HCT116 (cell line): ENCODE data around the gene ATG2B. TPM values are rescaled to one million over a fixed set of nuclear protein-coding genes. Genes with fewer than 3 reads are reported as not detected.

Experiments used
- ATAC-seq: fragments of 200-7000 bp; cut with Tn5 transposase; 2 replicates; pipeline ENCODE4 v1.9.1; 2020; ENCODE audit warnings: mild to moderate bottlenecking, moderate library complexity
- BruUV-seq: library from RNA; stranded (reverse); fragments of 400-500 nt; replicated peaks from 2 replicates; lab custom pipeline; 2021; lab: Mats Ljungman, UMichigan
- CTCF ChIA-PET: fragments of 300-600 bp; sonication (Branson Sonifier 250); formaldehyde crosslinking; loops from one replicate; lab custom pipeline; 2021; ENCODE audit warnings: antibody characterized with exemption; lab: Charles Lee
- POLR2A ChIA-PET: fragments of 300-600, 350-600 bp; sonication (Branson Sonifier 250); formaldehyde crosslinking; loops from one replicate; lab custom pipeline; 2021; ENCODE audit warnings: antibody characterized with exemption; lab: Charles Lee
- RAD21 ChIA-PET, 2 experiments: fragments of 300-600 bp; sonication (Branson Sonifier 250); formaldehyde crosslinking; loops; one replicate each; lab custom pipeline; 2023; ENCODE audit warnings: low total read pairs in 2 of 2; ENCODE audit not compliant: uncharacterized antibody in 2 of 2, unreplicated experiment in 2 of 2, low non-redundant PET in 1 of 2; lab: Charles Lee
- DNase-seq: peaks from one replicate; pipeline ENCODE4 v3.0.0-alpha.2; 2010; ENCODE audit warnings: low read depth, low spot score
- H2AFZ ChIP-seq: fragments of 200-600 bp; shearing (Covaris generic), sonication (generic); 2 replicates; pipeline ENCODE4 v1.6.1; 2017; ENCODE audit warnings: low read depth, mixed run types, mixed read lengths, antibody characterized with exemption, low read length; ENCODE audit not compliant: poor library complexity, severe bottlenecking
- H3K27ac ChIP-seq: 2 replicates; pipeline ENCODE4 v1.5.1; 2012; ENCODE audit warnings: low read depth, low read length
- H3K27me3 ChIP-seq: fragments of 200-600 bp; sonication (generic); 2 replicates; pipeline ENCODE4 v1.6.1; 2016; ENCODE audit warnings: mixed run types, low read length, mixed read lengths; ENCODE audit not compliant: insufficient read depth
- H3K36me3 ChIP-seq, 2 experiments: fragments of 200-500 bp in 1 of 2; fragments of 200-600 bp in 1 of 2; sonication (Bioruptor generic) in 1 of 2; sonication (generic) in 1 of 2; 2 replicates each; pipeline versions ENCODE4 v1.5.1 to v1.6.1; 2014 to 2016; ENCODE audit warnings: low read length in 2 of 2, inconsistent platforms in 1 of 2, mixed read lengths in 1 of 2, mixed run types in 1 of 2; ENCODE audit not compliant: insufficient read depth in 2 of 2, control insufficient read depth in 1 of 2
- H3K4me1 ChIP-seq, 2 experiments: fragments of 200-600 bp in 1 of 2; sonication (generic) in 1 of 2; 2 replicates each; pipeline versions ENCODE4 v1.5.1 to v1.6.1; 2012 to 2017; ENCODE audit warnings: low read length in 2 of 2, inconsistent platforms in 1 of 2, mild to moderate bottlenecking in 1 of 2, mixed read lengths in 1 of 2, mixed run types in 1 of 2, moderate library complexity in 1 of 2; ENCODE audit not compliant: insufficient read depth in 2 of 2, control insufficient read depth in 1 of 2
- H3K4me2 ChIP-seq: fragments of 200-600 bp; sonication (generic); 2 replicates; pipeline ENCODE4 v1.6.1; 2017; ENCODE audit warnings: mixed run types, low read length, mixed read lengths
- H3K4me3 ChIP-seq, 2 experiments: fragments of 200-600 bp in 1 of 2; sonication (generic) in 1 of 2; replicated peaks in 1 of 2; 2 replicates each; pipeline ENCODE4 v1.5.1; 2011 to 2016; ENCODE audit warnings: low read length in 2 of 2, control low read depth in 1 of 2, low read depth in 1 of 2, mild to moderate bottlenecking in 1 of 2, mixed read lengths in 1 of 2, mixed run types in 1 of 2
- H3K79me2 ChIP-seq: fragments of 200-600 bp; sonication (generic); 2 replicates; pipeline ENCODE4 v1.6.1; 2017; ENCODE audit warnings: mild to moderate bottlenecking, mixed run types, low read length, moderate library complexity, mixed read lengths; ENCODE audit not compliant: insufficient read depth
- H3K9ac ChIP-seq: fragments of 200-600 bp; sonication (generic); 2 replicates; pipeline ENCODE4 v1.6.1; 2016; ENCODE audit warnings: low read length, mixed read lengths
- H3K9me2 ChIP-seq: fragments of 200-600 bp; sonication (generic), shearing (Covaris generic); 2 replicates; pipeline ENCODE4 v1.6.1; 2017; ENCODE audit warnings: mixed run types, mild to moderate bottlenecking, moderate library complexity; ENCODE audit not compliant: insufficient read depth
- H3K9me3 ChIP-seq, 2 experiments: fragments of 200-500 bp in 1 of 2; fragments of 200-600 bp in 1 of 2; sonication (Bioruptor generic) in 1 of 2; sonication (generic) in 1 of 2; 2 replicates each; pipeline ENCODE4 v1.6.1; 2014 to 2017; ENCODE audit warnings: low read length in 2 of 2, mixed read lengths in 2 of 2, inconsistent platforms in 1 of 2, low read depth in 1 of 2, mild to moderate bottlenecking in 1 of 2, mixed run types in 1 of 2, moderate library complexity in 1 of 2; ENCODE audit not compliant: control insufficient read depth in 1 of 2, insufficient read depth in 1 of 2
- H4K20me1 ChIP-seq: fragments of 200-600 bp; sonication (generic), shearing (Covaris generic); 2 replicates; pipeline ENCODE4 v1.6.1; 2017; ENCODE audit warnings: mixed run types, mild to moderate bottlenecking, moderate library complexity; ENCODE audit not compliant: insufficient read depth
- CBX3 ChIP-seq: IDR thresholded peaks from 2 replicates; pipeline ENCODE4 v1.6.1; 2012; ENCODE audit warnings: low read depth
- CEBPB ChIP-seq: IDR thresholded peaks from 2 replicates; pipeline ENCODE4 v1.6.1; 2012; ENCODE audit warnings: low read depth
- EGR1 ChIP-seq: IDR thresholded peaks from 2 replicates; pipeline ENCODE4 v1.6.1; 2012; ENCODE audit warnings: low read depth
- ELF1 ChIP-seq: IDR thresholded peaks from 2 replicates; pipeline ENCODE4 v1.6.1; 2012; ENCODE audit warnings: low read depth, borderline replicate concordance
- EZH2 ChIP-seq: fragments of 200-600 bp; sonication (generic); IDR thresholded peaks from 2 replicates; pipeline ENCODE4 v1.6.1; 2017; ENCODE audit warnings: antibody characterized with exemption, mixed run types
- EZH2phosphoT487 ChIP-seq: fragments of 200-600 bp; IDR thresholded peaks from 2 replicates; pipeline ENCODE4 v1.6.1; 2018; ENCODE audit warnings: antibody characterized with exemption, borderline replicate concordance
- POLR2A ChIP-seq: IDR thresholded peaks from 2 replicates; pipeline ENCODE4 v1.7.0; 2011; ENCODE audit warnings: borderline replicate concordance; ENCODE audit not compliant: insufficient read depth, insufficient read length; ENCODE audit errors: extremely low read depth
- SIN3A ChIP-seq: IDR thresholded peaks from 2 replicates; pipeline ENCODE4 v1.6.1; 2012; ENCODE audit warnings: low read depth
- SP1 ChIP-seq: IDR thresholded peaks from 2 replicates; pipeline ENCODE4 v1.6.1; 2012; ENCODE audit warnings: low read depth
- SRF ChIP-seq: IDR thresholded peaks from 2 replicates; pipeline ENCODE4 v1.6.1; 2012; ENCODE audit warnings: low read depth
- TCF7L2 ChIP-seq: IDR thresholded peaks from 2 replicates; pipeline ENCODE4 v1.7.0; 2011; ENCODE audit warnings: borderline replicate concordance, inconsistent platforms; ENCODE audit not compliant: insufficient read depth, insufficient read length; ENCODE audit errors: extremely low read depth
- YY1 ChIP-seq: IDR thresholded peaks from 2 replicates; pipeline ENCODE4 v1.6.1; 2011; ENCODE audit warnings: low read length, low read depth, moderate library complexity, mild to moderate bottlenecking; ENCODE audit not compliant: insufficient replicate concordance; ENCODE audit errors: extremely low read depth
- ZFX ChIP-seq: fragments of 450-650 bp; IDR thresholded peaks from 2 replicates; pipeline ENCODE4 v1.6.1; 2017
- ZNF274 ChIP-seq: fragments of 200-500 bp; sonication (Bioruptor generic); IDR thresholded peaks from 2 replicates; pipeline ENCODE4 v1.6.1; 2014; ENCODE audit warnings: mild to moderate bottlenecking, low read depth, low read length, inconsistent platforms
- intact Hi-C: fragments of 100-400 bp; cut with micrococcal nuclease; formaldehyde crosslinking; loops from 2 replicates; pipeline ENCODE4 v1.10.0; 2022
- total RNA-seq: library from RNA; stranded (reverse); gene quantifications from one replicate; pipeline ENCODE4 v1.2.1, GENCODE V29; 2021; ENCODE audit not compliant: unreplicated experiment
- TF ChIP-seq, protein P1 (sequence below): IDR thresholded peaks from 2 replicates; pipeline ENCODE4 v1.6.1; 2012; ENCODE audit warnings: low read depth
- TF ChIP-seq, protein P2 (sequence below): IDR thresholded peaks from 2 replicates; pipeline ENCODE4 v1.6.1; 2012
- TF ChIP-seq, protein P3 (sequence below), 3 experiments: fragments of 200-600 bp in 1 of 3; sonication (generic) in 1 of 3; IDR thresholded peaks in 2 of 3; conservative IDR thresholded peaks in 1 of 3; 2 replicates each; pipeline ENCODE4 v1.5.1; 2012 to 2017; ENCODE audit warnings: low read depth in 2 of 3, low read length in 2 of 3, antibody characterized with exemption in 1 of 3, borderline replicate concordance in 1 of 3, control low read depth in 1 of 3, mild to moderate bottlenecking in 1 of 3, mixed read lengths in 1 of 3, mixed run types in 1 of 3, moderate library complexity in 1 of 3; ENCODE audit not compliant: insufficient read depth in 1 of 3

ATG2B gene
- total RNA-seq, 1 experiment from 2014 or later: 6.4 TPM

- TF ChIP-seq, protein P1, sequence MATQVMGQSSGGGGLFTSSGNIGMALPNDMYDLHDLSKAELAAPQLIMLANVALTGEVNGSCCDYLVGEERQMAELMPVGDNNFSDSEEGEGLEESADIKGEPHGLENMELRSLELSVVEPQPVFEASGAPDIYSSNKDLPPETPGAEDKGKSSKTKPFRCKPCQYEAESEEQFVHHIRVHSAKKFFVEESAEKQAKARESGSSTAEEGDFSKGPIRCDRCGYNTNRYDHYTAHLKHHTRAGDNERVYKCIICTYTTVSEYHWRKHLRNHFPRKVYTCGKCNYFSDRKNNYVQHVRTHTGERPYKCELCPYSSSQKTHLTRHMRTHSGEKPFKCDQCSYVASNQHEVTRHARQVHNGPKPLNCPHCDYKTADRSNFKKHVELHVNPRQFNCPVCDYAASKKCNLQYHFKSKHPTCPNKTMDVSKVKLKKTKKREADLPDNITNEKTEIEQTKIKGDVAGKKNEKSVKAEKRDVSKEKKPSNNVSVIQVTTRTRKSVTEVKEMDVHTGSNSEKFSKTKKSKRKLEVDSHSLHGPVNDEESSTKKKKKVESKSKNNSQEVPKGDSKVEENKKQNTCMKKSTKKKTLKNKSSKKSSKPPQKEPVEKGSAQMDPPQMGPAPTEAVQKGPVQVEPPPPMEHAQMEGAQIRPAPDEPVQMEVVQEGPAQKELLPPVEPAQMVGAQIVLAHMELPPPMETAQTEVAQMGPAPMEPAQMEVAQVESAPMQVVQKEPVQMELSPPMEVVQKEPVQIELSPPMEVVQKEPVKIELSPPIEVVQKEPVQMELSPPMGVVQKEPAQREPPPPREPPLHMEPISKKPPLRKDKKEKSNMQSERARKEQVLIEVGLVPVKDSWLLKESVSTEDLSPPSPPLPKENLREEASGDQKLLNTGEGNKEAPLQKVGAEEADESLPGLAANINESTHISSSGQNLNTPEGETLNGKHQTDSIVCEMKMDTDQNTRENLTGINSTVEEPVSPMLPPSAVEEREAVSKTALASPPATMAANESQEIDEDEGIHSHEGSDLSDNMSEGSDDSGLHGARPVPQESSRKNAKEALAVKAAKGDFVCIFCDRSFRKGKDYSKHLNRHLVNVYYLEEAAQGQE: no peak
- no peak for TF ChIP-seq EZH2
- no peak for TF ChIP-seq SP1
- TF ChIP-seq, protein P2, sequence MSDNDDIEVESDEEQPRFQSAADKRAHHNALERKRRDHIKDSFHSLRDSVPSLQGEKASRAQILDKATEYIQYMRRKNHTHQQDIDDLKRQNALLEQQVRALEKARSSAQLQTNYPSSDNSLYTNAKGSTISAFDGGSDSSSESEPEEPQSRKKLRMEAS: no peak
These were observed 10.4 kb upstream of the ATG2B start (continued) for GRCh38 chr14:96373538-96373937.

DNA sequence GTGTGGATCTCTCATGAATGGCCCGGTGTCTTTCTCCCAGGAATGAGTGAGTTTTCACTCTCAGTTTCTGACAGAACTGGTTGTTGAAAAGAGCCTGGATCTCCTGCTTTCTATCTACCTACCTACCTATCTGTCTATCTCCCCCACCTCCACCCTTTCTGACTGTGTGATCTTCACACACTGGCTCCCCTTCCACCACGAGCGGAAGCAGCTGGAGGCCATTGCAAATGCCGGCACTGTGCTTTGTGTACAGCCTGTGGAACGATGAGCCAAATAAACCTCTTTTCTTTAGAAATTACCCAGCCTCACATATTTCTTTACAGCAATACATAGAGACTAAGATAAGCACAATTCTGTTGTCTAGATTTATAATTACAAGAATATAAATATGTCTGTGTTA, 7.4 kb upstream of the ATG2B start:
- intact Hi-C loops: no loop called here
- Histone ChIP-seq H3K27me3 (no peaks in the 10 kb centered on the region), H3K9me3 (no peaks in the 10 kb centered on the region), H3K27ac (no peak overlapping the region), H3K79me2 (peaks cover 31% of the 10 kb centered on the region), H3K4me1 (peaks cover 0 to 7% of the 10 kb centered on the region in 2 experiments; a peak in 1 of 4 replicates), H3K36me3 (no peaks in the 10 kb centered on the region), H3K4me3 (no peak overlapping the region), H3K9ac (no peak overlapping the region), H3K4me2 (no peak overlapping the region), H2AFZ (no peak overlapping the region), H3K9me2 (no peaks in the 10 kb centered on the region), H4K20me1 (no peaks in the 10 kb centered on the region)
- DNase-seq (no peak), ATAC-seq (no peak)
- BruUV-seq: no TSS peak
- POLR2A ChIA-PET: no interaction called here
- CTCF ChIA-PET: no interaction called here
- RAD21 ChIA-PET: no interaction called here
- TF ChIP-seq SIN3A (no peak), EZH2phosphoT487 (no peak), SRF (no peak), CEBPB (no peak), YY1 (no peak), ELF1 (no peak), ZFX (no peak), TCF7L2 (no peak), POLR2A (no peak), CBX3 (no peak), ZNF274 (no peak), EGR1 (no peak), SP1 (no peak)
- TF ChIP-seq, protein P1: no peak
- TF ChIP-seq, protein P3, sequence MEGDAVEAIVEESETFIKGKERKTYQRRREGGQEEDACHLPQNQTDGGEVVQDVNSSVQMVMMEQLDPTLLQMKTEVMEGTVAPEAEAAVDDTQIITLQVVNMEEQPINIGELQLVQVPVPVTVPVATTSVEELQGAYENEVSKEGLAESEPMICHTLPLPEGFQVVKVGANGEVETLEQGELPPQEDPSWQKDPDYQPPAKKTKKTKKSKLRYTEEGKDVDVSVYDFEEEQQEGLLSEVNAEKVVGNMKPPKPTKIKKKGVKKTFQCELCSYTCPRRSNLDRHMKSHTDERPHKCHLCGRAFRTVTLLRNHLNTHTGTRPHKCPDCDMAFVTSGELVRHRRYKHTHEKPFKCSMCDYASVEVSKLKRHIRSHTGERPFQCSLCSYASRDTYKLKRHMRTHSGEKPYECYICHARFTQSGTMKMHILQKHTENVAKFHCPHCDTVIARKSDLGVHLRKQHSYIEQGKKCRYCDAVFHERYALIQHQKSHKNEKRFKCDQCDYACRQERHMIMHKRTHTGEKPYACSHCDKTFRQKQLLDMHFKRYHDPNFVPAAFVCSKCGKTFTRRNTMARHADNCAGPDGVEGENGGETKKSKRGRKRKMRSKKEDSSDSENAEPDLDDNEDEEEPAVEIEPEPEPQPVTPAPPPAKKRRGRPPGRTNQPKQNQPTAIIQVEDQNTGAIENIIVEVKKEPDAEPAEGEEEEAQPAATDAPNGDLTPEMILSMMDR (IDR thresholded peaks at IDR 0.05 in 2 of 3, conservative IDR thresholded peaks at IDR 0.05 in 1 of 3; ENCODE audit: borderline replicate concordance in 1 of 3, insufficient read depth in 1 of 3, low read depth in 2 of 3, low read length in 2 of 3): no peak
